ENCODE results near the gene GPR37. TPM values are rescaled to one million over a fixed set of nuclear protein-coding genes. Genes with fewer than 3 reads are reported as not detected.

Gene GPR37, protein sequence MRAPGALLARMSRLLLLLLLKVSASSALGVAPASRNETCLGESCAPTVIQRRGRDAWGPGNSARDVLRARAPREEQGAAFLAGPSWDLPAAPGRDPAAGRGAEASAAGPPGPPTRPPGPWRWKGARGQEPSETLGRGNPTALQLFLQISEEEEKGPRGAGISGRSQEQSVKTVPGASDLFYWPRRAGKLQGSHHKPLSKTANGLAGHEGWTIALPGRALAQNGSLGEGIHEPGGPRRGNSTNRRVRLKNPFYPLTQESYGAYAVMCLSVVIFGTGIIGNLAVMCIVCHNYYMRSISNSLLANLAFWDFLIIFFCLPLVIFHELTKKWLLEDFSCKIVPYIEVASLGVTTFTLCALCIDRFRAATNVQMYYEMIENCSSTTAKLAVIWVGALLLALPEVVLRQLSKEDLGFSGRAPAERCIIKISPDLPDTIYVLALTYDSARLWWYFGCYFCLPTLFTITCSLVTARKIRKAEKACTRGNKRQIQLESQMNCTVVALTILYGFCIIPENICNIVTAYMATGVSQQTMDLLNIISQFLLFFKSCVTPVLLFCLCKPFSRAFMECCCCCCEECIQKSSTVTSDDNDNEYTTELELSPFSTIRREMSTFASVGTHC
- total RNA-seq, result not detected
- long read RNA-seq, result 0 reads

DNA sequence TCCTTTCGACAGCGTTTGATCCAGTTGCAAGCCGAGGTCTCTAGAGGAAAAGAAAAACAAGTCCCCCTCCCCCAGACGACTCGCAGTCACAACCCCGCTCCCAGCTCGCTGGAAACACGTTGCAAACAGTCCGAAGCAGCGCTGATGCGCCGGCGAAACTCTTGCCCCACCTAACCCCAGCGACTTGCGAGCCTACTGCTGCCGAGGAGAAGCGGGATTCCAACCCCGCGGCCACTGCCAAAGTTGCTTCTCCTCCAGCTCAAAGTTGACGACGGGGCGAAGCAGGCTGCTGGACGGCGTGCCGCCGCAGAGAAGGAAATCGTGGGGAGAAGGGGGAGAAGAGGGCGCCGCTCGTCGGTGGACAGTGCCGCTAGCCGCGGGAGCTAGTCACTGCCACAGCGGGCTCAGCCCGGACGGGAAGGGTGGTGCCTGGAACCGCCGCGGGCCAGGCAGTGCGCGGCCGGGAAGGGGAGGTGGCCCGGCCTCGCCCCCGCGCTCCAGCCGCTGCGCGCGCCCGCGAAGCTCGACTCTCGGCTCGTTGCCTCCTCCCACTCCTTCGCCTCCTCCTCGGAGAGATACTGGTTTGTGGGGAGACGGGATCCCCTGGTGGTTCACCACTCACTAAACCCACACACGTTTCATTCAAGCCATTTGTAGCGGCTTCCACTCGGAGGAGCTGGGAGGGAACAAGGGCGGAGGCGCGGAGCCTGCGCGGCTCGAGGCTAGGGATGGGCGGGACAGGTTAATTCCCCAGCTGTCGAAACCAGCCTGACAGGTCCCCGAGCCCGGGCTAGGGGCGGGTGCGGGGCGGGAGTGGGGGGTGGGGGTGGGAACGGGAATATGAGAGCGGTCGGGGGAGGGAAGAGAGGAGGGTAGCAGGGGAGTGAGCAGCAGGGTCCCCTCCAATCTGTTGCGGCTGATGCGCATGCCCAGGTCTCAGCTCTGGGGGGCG is at the start of gene GPR37:
TSS of gene GPR37 (minus strand) at position 392 of the 952 bp plus-strand sequence. CDS start 816 bp downstream, outside the sequence.
- peak; percentile 55 for DNase-seq

DNA sequence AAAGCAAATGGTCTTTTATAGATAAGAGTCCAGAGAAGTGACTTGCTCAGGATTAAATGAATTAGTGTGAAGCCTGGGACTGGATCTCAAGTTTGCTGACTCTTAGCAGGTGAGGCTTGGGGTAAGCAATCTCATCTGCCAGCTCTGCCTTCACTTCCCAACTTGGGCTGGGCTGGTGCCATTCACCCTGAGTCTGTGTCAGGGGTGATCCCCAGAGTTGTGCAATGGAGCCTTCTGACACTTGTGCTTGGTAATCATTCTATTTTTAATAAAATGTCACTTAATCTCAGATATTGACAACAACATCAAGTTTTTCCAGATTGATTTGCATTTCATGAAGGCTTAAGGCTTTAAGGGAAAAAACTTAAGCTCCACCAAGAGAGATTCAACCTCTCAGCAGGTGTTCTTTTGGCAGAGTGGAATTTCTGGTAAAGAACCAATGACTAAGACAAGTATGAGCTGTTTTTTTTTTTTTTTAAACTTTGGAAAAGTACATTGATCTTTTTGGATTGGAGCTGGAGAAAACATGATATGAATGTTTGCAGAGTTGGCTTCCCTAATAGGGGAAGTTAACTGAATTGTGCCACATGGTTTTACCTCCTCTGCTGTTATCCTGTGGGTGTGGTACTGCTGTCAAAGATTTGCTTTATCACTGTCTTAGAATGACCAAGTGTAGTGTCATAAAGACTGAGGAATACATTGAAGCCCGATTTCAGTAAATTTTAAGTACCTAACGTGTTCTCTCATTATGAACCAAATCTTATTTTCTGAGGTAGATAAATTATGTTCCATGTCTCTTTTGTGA is 48.6 kb upstream of the GPR37 start:
- DNase-seq (no peak), ATAC-seq (no peak)
- intact Hi-C loops (cut with micrococcal nuclease), result no loop called here

More for the DNA sequence above, at the start of gene GPR37:
- intact Hi-C loops (cut with micrococcal nuclease), result no loop called here
- peak; percentile 83 for ATAC-seq

DNA sequence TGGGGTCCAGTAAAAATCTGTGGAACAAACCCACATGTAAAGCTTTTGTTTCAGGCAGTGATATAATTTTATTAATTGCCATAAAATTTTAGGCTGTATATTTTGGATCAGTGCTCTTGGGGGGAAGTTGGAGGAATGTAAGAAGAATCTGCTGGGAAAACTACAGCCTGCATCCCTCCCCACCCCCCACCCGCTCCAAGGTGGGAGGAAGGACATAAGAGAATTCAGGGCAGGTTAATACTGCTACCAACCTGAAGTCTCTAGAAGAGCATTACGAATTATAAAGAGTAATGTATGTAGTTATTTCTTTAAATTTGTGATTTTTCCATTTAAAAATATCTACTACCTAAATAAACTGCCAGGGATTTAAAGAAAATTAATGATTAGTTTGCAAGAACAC is 47.2 kb upstream of the GPR37 start:
- ATAC-seq, result no peak
- intact Hi-C loops (cut with micrococcal nuclease), result no loop called here
- DNase-seq, result no peak

DNA sequence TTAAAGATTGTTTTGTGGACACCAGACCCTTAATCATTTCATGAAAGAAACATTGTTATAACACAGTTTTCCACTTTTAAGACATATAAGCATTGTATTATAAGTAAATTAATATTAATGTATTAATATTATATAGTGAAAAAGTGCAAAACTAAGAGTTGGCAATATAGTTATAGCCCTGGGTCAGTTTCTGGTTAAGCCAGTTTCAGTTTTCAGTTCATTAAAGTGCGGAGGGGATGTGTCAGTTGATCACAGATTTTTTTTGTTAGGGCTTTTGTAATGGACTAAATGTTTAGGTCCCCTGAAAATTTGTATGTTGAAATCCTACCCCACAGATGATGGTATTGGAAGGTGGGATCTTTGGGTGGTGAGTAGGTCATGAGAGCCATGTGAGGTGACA is 45.7 kb upstream of the GPR37 start:
- DNase-seq (no peak), ATAC-seq (no peak)
- intact Hi-C loops (cut with micrococcal nuclease), result no loop called here

DNA sequence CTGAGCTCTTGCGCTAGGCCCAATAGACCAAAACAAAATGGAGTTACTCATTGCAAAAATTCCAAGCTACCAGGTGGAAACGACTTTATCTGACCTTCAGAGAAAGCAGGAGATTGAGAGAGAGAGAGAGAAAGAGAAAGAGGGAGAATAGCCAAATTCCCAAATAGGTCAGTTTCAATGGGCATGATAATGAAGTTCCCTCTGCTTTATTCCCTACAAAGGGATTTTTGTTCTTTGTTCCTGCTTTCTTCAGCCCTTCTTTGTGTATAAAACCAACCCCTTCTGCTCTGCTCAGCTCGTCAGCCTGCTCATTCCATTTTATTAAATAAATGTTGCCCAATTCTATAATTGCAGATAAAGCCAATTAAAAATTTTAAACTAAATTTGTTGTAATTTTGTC is 45.0 kb upstream of the GPR37 start:
- intact Hi-C loops (cut with micrococcal nuclease), result no loop called here
- DNase-seq (no peak), ATAC-seq (no peak)

DNA sequence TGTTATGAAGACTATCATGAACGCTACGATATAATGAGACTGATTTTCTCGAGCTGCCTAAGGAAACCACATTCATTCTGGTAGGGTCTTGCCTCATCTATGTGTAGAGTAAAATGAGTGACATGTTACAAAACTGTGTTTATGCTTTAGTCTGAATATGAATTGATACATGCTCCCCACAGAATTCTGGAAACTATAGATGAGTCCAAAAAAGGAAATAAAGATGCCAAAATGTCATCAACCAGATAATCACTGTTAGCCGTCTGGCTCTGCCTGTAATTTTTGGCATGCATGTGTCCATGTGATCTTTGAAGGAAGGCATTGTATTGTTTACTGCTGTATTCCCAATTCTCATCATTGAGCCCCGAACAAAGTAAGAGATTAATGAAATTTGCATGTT is 42.6 kb upstream of the GPR37 start:
- intact Hi-C loops (cut with micrococcal nuclease), result no loop called here
- no peak for ATAC-seq
- no peak for DNase-seq

DNA sequence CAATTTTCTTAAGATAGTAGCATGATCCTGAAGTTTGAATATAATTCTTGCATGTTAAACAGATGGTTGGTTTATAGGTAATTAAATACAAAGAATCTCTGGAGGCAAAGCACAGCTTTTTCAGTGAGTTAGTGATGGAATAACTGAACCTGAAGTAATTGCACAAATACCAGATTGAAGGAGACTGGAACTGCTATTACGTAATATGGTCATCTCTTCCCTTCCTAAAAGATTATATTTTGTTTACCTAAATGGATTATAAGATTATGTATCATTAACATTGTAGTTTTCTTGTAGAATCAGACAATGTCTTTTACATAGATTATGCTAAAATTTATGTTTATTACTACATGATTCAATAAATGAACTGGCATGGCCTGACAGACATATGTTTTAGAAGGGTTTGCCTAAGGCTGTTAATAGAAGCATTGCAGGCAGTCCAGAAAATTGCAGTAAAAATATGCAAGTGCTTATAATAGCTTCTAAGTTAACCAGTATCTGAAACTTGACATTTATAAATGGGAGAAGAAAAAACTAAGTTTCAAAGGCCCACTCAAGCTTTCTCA is 35.8 kb upstream of the GPR37 start:
- DNase-seq (no peak), ATAC-seq (no peak)
- intact Hi-C loops (cut with micrococcal nuclease), result no loop called here

DNA sequence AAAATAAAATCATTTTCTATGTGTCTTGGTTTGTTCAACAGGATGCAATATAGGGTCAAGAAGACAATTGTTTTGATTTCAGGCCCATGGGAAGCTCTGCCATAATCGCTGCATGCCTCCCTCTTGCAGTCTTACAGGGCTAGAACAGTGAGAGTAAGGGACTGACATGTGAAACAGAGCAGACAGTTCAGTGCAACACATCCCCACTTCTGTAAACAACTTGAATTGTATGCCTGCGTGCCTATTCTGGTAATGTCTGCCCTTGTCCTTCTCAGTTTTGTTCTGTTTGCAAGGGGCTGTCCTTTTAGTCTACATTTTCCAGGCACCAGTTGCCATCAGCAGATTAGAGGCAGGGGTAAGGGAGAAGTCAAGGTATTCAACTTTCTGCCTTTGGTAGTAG is 34.8 kb upstream of the GPR37 start:
- ATAC-seq, result no peak
- intact Hi-C loops (cut with micrococcal nuclease), result no loop called here
- DNase-seq, result no peak

DNA sequence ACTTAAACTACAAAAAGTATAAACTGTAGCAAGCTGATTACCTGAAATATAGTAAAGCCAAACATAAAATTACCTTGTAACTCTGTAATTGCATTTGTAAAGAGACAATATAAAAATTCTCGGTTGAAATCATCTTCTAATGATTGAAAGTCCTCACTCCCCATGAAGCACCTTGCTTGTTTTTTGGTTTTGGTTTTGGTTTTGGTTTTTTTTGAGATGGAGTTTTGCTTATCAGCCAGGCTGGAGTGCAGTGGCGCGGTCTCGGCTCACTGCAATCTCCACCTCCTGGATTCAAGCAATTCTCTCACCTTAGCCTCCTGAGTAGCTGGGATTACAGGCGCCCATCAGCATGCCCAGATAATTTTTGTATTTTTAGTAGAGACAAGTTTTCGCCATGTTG is 33.9 kb upstream of the GPR37 start:
- ATAC-seq (no peak), DNase-seq (no peak)
- intact Hi-C loops (cut with micrococcal nuclease), result no loop called here

DNA sequence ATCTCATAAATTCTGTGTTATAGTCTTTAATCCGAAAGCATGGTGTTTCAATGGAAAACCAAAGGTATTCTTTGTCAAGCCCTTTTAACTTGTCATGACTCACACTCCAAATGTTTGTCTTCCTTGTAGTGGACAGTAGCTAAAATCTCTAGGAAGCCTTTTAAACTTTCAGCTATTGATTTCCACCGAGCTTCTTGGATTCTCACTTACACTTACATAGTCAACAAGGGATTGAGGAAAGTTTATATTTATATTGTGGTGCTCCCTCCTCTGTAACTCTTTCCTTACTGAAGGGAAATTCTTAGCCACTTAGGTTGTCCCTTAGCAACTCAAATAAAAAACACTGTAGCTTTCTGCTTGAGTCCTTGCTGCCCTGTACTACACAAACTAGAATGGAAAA is 31.2 kb upstream of the GPR37 start:
- ATAC-seq, result no peak
- DNase-seq, result no peak
- intact Hi-C loops (cut with micrococcal nuclease), result no loop called here

DNA sequence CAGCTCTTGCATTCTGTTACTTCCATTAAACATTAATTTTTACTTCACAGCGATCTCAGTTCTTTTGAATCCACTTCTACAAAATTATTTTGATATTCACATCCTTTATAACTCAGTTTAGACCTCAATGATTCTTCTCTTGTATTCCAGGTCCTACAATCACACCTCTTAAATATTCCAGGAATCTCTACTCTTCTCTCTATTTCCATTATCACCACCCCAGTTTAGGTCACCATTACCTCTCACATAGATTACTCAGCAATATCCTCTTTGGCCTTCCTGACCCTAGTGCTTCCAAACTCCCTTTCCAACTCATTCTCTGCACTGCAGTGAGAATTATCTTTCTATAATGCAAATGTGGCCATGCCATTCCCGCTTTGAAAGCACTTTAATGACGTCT is 27.1 kb upstream of the GPR37 start:
- intact Hi-C loops (cut with micrococcal nuclease), result no loop called here
- no peak for ATAC-seq
- DNase-seq, result no peak

DNA sequence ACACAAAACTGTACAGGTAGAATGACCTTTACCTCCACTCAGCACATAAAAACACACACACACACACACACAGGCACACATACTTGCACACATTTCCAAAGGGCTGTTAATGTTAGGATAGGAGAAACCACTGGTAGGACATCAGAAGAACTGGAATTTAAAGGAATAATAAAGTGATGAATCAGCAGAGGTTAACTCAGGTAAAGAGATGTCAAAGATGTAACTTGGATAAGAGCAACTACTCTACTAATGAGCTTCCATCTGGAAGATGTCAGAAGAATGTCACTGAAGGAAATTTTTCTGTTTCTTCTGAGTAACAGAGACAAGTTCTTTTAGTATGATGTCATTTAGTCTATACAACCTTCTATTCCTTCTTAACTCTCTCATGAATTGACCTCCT is 26.4 kb upstream of the GPR37 start:
- ATAC-seq (no peak), DNase-seq (no peak)
- intact Hi-C loops (cut with micrococcal nuclease), result no loop called here

DNA sequence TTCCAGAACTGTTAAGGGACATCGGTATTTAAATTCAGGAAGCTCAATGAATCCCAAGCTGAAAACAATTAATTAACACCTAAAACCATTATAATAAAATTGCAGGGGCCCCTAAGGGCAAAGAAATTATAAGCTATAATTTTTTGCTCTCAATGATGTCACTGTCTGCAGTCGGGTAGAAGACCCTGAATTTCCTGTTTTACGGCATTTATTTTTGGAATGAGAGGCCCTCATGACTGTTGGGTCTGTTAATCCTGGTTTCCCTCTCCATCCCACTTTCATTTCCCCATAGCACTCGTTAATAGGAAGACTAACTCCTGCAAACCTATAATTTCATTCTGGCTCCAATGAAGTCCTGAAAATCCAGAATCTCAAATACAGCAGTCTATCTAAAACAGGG is 25.8 kb upstream of the GPR37 start:
- ATAC-seq (no peak), DNase-seq (no peak)
- intact Hi-C loops (cut with micrococcal nuclease), result no loop called here

DNA sequence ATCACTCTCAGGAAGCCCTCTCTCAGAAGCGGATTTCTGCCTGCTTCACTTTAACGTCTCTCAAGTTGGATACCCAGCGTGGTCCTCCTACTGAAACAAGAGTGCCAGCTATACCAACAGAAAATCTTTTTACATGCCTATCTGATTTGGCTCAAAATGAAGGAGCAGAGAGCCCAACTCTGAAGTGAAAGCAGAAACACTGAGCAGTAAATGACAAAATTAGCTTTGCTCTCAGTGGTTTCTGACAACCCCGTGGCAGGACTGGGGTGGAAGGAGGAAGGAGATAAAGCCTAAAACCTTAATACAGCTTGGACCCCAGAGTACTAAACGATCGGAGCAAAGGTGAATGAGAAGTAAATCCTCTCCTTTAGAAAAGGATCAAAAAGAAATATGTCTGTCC is 25.1 kb upstream of the GPR37 start:
- intact Hi-C loops (cut with micrococcal nuclease), result no loop called here
- ATAC-seq (no peak), DNase-seq (no peak)

DNA sequence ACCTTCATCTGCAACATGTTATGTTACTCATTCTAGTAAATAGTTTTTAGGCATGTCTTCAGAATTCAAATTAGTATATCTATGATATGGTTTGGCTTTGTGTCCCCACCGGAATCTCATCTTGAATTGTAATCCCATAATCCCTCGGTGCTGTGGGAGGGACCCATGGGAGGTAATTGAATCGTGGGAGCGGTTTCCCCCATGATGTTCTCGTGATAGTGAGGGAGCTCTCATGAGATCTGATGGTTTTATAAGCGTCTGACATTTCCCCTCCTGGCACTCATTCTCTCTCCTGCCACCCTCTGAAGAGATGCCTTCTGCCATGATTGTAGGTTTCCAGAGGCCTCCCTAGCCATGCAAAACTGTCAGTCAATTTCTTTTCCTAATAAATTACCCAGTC is 20.4 kb upstream of the GPR37 start:
- no peak for ATAC-seq
- intact Hi-C loops (cut with micrococcal nuclease), result no loop called here
- no peak for DNase-seq

DNA sequence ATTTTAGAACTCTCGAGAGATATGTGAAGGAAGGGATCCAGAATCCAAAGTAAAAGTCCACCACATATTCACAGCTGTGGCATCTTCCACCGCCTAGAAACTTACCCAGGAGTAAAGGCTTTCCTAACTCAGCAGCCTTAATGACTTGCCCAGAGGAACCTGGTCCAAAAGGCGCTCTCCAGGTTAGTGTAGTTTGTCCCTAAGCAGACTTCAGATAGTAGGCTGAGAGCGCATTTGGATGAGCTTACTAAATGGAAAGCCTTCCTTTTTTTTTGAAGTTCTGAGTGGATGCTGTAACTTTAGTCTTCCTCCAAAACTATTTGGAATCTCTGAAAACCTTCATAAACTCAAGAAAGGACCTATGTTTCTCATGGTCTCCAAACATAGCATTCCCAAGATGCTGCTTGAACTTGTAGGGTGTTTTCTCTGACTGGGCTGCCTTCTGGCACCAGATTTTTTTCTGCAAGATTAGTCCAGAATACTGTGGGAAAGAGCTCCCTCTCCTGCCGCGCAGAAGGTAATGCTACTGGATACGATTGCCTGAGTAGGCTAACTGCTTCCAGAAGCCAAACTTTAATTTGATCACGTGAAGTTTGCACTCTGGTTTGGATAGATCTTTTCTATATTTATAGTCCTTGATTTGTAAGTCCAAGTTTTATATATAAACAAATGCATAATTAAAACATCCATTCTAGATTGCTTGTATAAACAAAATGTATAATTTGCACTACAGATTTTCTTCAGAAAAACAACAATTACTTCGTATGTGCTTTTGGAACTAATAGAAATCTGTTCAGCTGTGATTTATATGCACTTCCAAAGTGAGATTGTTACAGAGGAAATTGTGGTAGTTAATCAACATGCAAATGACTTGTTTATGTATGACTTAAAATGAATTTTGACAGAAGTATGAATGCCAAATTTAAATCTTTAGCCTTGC is 19.6 kb upstream of the GPR37 start:
- DNase-seq, result no peak
- peak; percentile 67 for ATAC-seq
- intact Hi-C loops (cut with micrococcal nuclease), result loop anchor here (5.0 kb wide), 1 partner anchor 613 kb away; no protein-coding TSS in a partner anchor

DNA sequence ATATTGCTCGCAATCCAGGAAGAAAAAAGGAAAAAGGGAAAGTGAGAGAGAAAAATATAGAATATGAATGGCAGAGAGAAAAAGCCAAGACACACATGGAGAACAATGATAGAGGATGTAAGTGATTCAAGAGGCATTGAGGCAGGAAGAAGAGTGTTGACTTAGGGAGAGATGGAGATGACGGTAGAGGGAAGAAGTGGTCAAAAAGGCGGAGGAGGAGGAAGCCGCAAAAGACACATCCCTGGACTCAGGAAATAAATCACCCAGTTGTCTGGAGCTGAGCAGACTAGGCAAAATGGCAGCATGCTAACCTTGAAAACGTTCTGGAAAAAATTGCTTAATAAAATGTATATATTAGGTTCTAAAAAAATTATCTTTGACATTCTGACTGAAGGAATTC is 17.7 kb upstream of the GPR37 start:
- intact Hi-C loops (cut with micrococcal nuclease), result loop anchor here (5.0 kb wide), 1 partner anchor 611 kb away; no protein-coding TSS in a partner anchor
- no peak for DNase-seq
- no peak for ATAC-seq

Measured in left ventricle myocardium superior (tissue), 1 donor.